ENCODE measurements around the gene VCAN. TPM values are rescaled to one million over a fixed set of nuclear protein-coding genes. Genes with fewer than 3 reads are reported as not detected.

VCAN gene
- total RNA-seq, 2 donors from 2014 or later: 9.8 to 27.2 TPM

- no peaks in the 10 kb centered on the region for H3K36me3 ChIP-seq
- H3K4me3 ChIP-seq: no peak overlapping the region
- H3K27me3 ChIP-seq: no peaks in the 10 kb centered on the region
- H3K4me1 ChIP-seq: no peaks in the 10 kb centered on the region
- H3K9me3 ChIP-seq: no peaks in the 10 kb centered on the region
- intact Hi-C loops (cut with DNase I): no loop called here
- TF ChIP-seq CTCF (IDR thresholded peaks at IDR 0.05): no peak
- no peak for DNase-seq
- H3K27ac ChIP-seq: no peak overlapping the region
- no peak overlapping the region for H3K9ac ChIP-seq (ENCODE audit: low read depth in 2 of 2, low read length in 2 of 2)
Measured at GRCh38 chr5:83540783-83541182, 69.2 kb downstream of the VCAN start.

GRCh38 chr5:83542839-83543238, 71.3 kb downstream of the VCAN start:
- H3K36me3 ChIP-seq: no peaks in the 10 kb centered on the region
- no peak for DNase-seq
- no peak for TF ChIP-seq CTCF (IDR thresholded peaks at IDR 0.05)
- H3K4me3 ChIP-seq: no peak overlapping the region
- H3K27ac ChIP-seq: no peak overlapping the region
- intact Hi-C loops (cut with DNase I): no loop called here
- no peaks in the 10 kb centered on the region for H3K4me1 ChIP-seq
- no peaks in the 10 kb centered on the region for H3K27me3 ChIP-seq
- no peaks in the 10 kb centered on the region for H3K9me3 ChIP-seq
- H3K9ac ChIP-seq (ENCODE audit: low read depth in 2 of 2, low read length in 2 of 2): no peak overlapping the region

- H3K4me3 ChIP-seq: no peak overlapping the region
- no peak overlapping the region for H3K9ac ChIP-seq (ENCODE audit: low read depth in 2 of 2, low read length in 2 of 2)
- H3K9me3 ChIP-seq: no peaks in the 10 kb centered on the region
- no peak for DNase-seq
- no peaks in the 10 kb centered on the region for H3K4me1 ChIP-seq
- no peaks in the 10 kb centered on the region for H3K36me3 ChIP-seq
- intact Hi-C loops (cut with DNase I): no loop called here
- no peak for TF ChIP-seq CTCF (IDR thresholded peaks at IDR 0.05)
- no peaks in the 10 kb centered on the region for H3K27me3 ChIP-seq
- no peak overlapping the region for H3K27ac ChIP-seq
Measured at GRCh38 chr5:83543898-83544297, 72.4 kb downstream of the VCAN start.

DNA sequence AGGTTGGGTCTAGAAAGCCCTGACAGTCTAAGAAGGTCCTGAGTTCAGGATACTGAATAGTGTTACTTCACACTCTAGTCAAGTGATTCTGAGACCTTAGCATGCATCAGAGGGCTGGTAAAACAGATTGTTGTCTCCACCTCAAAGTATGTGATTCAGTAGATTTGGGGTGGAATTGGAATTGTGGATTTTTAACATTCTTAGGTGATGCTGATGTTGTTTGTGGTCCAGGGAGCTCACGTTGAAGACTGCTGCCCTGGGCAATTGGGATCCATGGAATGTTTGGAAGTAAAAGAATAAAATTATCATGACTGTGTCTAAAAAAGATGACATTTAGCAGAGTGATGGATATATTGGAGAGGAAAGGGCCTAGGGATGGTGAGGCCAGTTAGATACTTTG, 75.6 kb downstream of the VCAN start:
- no peak overlapping the region for H3K9ac ChIP-seq (ENCODE audit: low read depth in 2 of 2, low read length in 2 of 2)
- TF ChIP-seq CTCF (IDR thresholded peaks at IDR 0.05): no peak
- no peaks in the 10 kb centered on the region for H3K9me3 ChIP-seq
- no peak overlapping the region for H3K4me3 ChIP-seq
- no peaks in the 10 kb centered on the region for H3K4me1 ChIP-seq
- H3K27ac ChIP-seq: no peak overlapping the region
- intact Hi-C loops (cut with DNase I): no loop called here
- H3K36me3 ChIP-seq: no peaks in the 10 kb centered on the region
- no peak for DNase-seq
- H3K27me3 ChIP-seq: no peaks in the 10 kb centered on the region

GRCh38 chr5:83547889-83548288, 76.3 kb downstream of the VCAN start:
- Histone ChIP-seq H3K27me3 (no peaks in the 10 kb centered on the region), H3K9me3 (no peaks in the 10 kb centered on the region), H3K36me3 (no peaks in the 10 kb centered on the region), H3K4me3 (no peak overlapping the region), H3K9ac (ENCODE audit: low read depth in 2 of 2, low read length in 2 of 2) (no peak overlapping the region), H3K27ac (no peak overlapping the region), H3K4me1 (no peaks in the 10 kb centered on the region)
- TF ChIP-seq CTCF (IDR thresholded peaks at IDR 0.05): no peak
- no peak for DNase-seq
- intact Hi-C loops (cut with DNase I): no loop called here

DNA sequence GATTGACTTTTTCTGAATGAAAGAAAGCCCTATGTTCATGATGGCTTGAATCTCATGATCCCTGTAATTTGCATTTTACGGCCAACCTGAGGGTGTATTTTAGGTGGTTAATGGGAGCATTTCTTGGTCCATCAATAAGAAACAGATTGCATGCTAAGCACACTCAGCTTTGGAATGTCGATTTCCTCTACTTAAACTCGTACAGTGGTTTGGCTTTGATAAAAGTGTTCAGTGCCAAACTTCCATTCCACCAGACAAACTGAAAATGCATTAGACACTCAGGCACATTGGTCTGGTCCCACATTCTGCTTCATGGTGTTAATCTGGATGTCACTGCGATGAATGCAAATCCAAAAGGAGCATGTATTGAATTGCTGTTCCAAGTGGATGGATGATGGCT, 77.0 kb downstream of the VCAN start:
- H3K9ac ChIP-seq (ENCODE audit: low read depth in 2 of 2, low read length in 2 of 2): no peak overlapping the region
- TF ChIP-seq CTCF (IDR thresholded peaks at IDR 0.05): no peak
- DNase-seq: no peak
- no peak overlapping the region for H3K4me3 ChIP-seq
- no peaks in the 10 kb centered on the region for H3K36me3 ChIP-seq
- H3K27ac ChIP-seq: no peak overlapping the region
- no peaks in the 10 kb centered on the region for H3K4me1 ChIP-seq
- no peaks in the 10 kb centered on the region for H3K9me3 ChIP-seq
- intact Hi-C loops (cut with DNase I): no loop called here
- H3K27me3 ChIP-seq: no peaks in the 10 kb centered on the region

Data from colonic mucosa (tissue), 4 donors.